SK-MEL-5 (cell line): ENCODE data around the gene HSH2D. TPM values are rescaled to one million over a fixed set of nuclear protein-coding genes. Genes with fewer than 3 reads are reported as not detected.
"Not testable (repeated sequence)": the region's sequence is repeated elsewhere in the genome, so short reads cannot be mapped to it uniquely, and the experiment has no call there.

Source experiments
- DNase-seq: peaks from one replicate; pipeline ENCODE4 v3.0.0-alpha.2; 2016; ENCODE audit warnings: low read depth, low spot score
- in situ Hi-C: cut with HindIII; loops from 2 replicates; pipeline ENCODE4 v1.10.0; 2016; ENCODE audit warnings: low sequenced_read_pairs, high pct_unique_total_duplicates, low pct_unique_long_range_greater_than_20kb
- total RNA-seq: library from RNA; depleted of rRNA; stranded (reverse); fragments of >200 nt; shearing (Covaris generic); gene quantifications from 2 replicates; pipeline ENCODE4 v1.2.3, GENCODE V29; 2014

HSH2D gene
- total RNA-seq, 1 experiment from 2014 or later, result not detected

GRCh38 chr19:16117594-16118033 lies 25.9 kb upstream of the HSH2D start:
- no peak for DNase-seq
- in situ Hi-C loops, result no loop called here

- in situ Hi-C loops, result no loop called here
- no peak for DNase-seq
Observed at GRCh38 chr19:16118489-16119033, 24.9 kb upstream of the HSH2D start.

GRCh38 chr19:16119075-16119857 lies 24.2 kb upstream of the HSH2D start:
- DNase-seq, in situ Hi-C loops: not testable (repeated sequence)

- in situ Hi-C loops, result no loop called here
- DNase-seq, result no peak
Observed at GRCh38 chr19:16121141-16121540, 22.3 kb upstream of the HSH2D start.

- no peak for DNase-seq
- in situ Hi-C loops, result no loop called here
Observed at GRCh38 chr19:16121967-16122366, 21.5 kb upstream of the HSH2D start.

GRCh38 chr19:16124953-16125352 lies 18.5 kb upstream of the HSH2D start:
- in situ Hi-C loops, result no loop called here
- no peak for DNase-seq

GRCh38 chr19:16125737-16126495 lies 17.6 kb upstream of the HSH2D start:
- in situ Hi-C loops, result no loop called here
- no peak for DNase-seq

- in situ Hi-C loops, result no loop called here
- DNase-seq, result no peak
Observed at GRCh38 chr19:16127080-16127479, 16.4 kb upstream of the HSH2D start.

GRCh38 chr19:16127776-16128371 lies 15.6 kb upstream of the HSH2D start:
- in situ Hi-C loops, result no loop called here

GRCh38 chr19:16131648-16132047 lies 11.8 kb upstream of the HSH2D start:
- in situ Hi-C loops, result no loop called here

More at GRCh38 chr19:16127776-16128371, 15.6 kb upstream of the HSH2D start:
- no peak for DNase-seq

GRCh38 chr19:16133818-16134217 lies 9.7 kb upstream of the HSH2D start:
- in situ Hi-C loops, result no loop called here
- DNase-seq, result no peak

More at GRCh38 chr19:16131648-16132047, 11.8 kb upstream of the HSH2D start:
- DNase-seq, result no peak

GRCh38 chr19:16134510-16134909 lies 9.0 kb upstream of the HSH2D start:
- DNase-seq, result no peak
- in situ Hi-C loops, result no loop called here

GRCh38 chr19:16135430-16136127 lies 7.9 kb upstream of the HSH2D start:
- in situ Hi-C loops, result no loop called here
- no peak for DNase-seq

- in situ Hi-C loops, result no loop called here
- DNase-seq, result no peak
Observed at GRCh38 chr19:16136185-16136999, 7.1 kb upstream of the HSH2D start.

GRCh38 chr19:16139752-16140151 lies 3.7 kb upstream of the HSH2D start:
- no peak for DNase-seq
- in situ Hi-C loops, result no loop called here

GRCh38 chr19:16141043-16141442 lies 2.4 kb upstream of the HSH2D start:
- in situ Hi-C loops, result no loop called here

GRCh38 chr19:16142032-16142580 lies 1.4 kb upstream of the HSH2D start:
- in situ Hi-C loops, result no loop called here
- DNase-seq, result no peak

More at GRCh38 chr19:16141043-16141442, 2.4 kb upstream of the HSH2D start:
- no peak for DNase-seq
